ENCODE measurements around the gene OR13G1. TPM values are rescaled to one million over a fixed set of nuclear protein-coding genes. Genes with fewer than 3 reads are reported as not detected.

Gene OR13G1, protein sequence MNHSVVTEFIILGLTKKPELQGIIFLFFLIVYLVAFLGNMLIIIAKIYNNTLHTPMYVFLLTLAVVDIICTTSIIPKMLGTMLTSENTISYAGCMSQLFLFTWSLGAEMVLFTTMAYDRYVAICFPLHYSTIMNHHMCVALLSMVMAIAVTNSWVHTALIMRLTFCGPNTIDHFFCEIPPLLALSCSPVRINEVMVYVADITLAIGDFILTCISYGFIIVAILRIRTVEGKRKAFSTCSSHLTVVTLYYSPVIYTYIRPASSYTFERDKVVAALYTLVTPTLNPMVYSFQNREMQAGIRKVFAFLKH
- total RNA-seq = not detected

GRCh38 chr1:247679639-247680038, at the start of gene OR13G1:
Gene OR13G1, minus strand, starts transcription at chr1:247679739. Its CDS starts 6,698 bp downstream, at chr1:247673041.

DNA sequence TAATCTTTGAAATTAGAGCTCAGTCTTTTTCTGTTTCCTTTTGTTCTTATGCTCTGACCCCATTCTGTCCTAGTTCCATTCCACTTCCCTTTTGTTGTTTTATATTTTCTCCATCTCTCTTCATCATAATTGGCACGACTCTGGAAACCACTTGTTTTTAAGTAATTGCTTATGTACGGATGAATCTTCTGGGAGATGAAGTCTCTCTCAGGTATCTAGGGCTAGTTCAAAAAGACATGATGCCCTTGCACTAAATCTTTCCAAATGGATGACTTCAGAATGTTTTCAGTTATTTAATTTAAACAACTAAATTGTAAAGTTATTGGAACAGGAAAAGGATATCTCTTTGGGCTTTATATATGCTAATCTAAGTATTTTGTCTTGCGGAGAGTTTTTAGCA, 37.0 kb upstream of the OR13G1 start, which contains the start of gene OR6F1:
Gene OR6F1, minus strand, starts transcription at position 101 of the 400 bp plus-strand sequence. CDS start 3,891 bp downstream, outside the sequence.

Other genes starting within 250 kb of the OR13G1 start
- gene OR2B11, start 221.6 kb downstream of the OR13G1 start, total RNA-seq = not detected
- gene OR2C3, start 143.3 kb downstream of the OR13G1 start, total RNA-seq = not detected
- 0.82 TPM for gene GCSAML, start 130.6 kb downstream of the OR13G1 start, total RNA-seq
- not detected for gene OR2G2, start 91.4 kb downstream of the OR13G1 start, total RNA-seq
- gene OR2G3, start 74.2 kb downstream of the OR13G1 start, total RNA-seq = not detected
- not detected for gene OR6F1, start 36.9 kb upstream of the OR13G1 start, total RNA-seq
- gene OR14K1, start 58.9 kb upstream of the OR13G1 start, total RNA-seq = not detected
- gene OR14A2, start 68.4 kb upstream of the OR13G1 start, total RNA-seq = not detected
- gene OR1C1, start 80.8 kb upstream of the OR13G1 start, total RNA-seq = not detected
- gene OR14A16, start 144.4 kb upstream of the OR13G1 start, total RNA-seq = not detected
- gene OR11L1, start 162.2 kb upstream of the OR13G1 start, total RNA-seq = not detected
- 7.0 TPM for gene TRIM58, start 177.4 kb upstream of the OR13G1 start, total RNA-seq
- 0.44 TPM for gene OR2W3, start 215.8 kb upstream of the OR13G1 start, total RNA-seq
- gene OR2T8, start 240.5 kb upstream of the OR13G1 start, total RNA-seq = not detected
- gene OR2AJ1, start 245.2 kb upstream of the OR13G1 start, total RNA-seq = not detected